Activated CD4-positive, CD25-positive, alpha-beta regulatory T cell treated with anti-CD3 and anti-CD28 coated beads, Interleukin-2, amount 50 U/mL, for 72 hours (primary cell): ENCODE results near the gene OR2V2.

Experiments
- DNase-seq: peaks from one replicate; pipeline ENCODE4 v3.0.0; 2021

The OR2V2 gene

DNA sequence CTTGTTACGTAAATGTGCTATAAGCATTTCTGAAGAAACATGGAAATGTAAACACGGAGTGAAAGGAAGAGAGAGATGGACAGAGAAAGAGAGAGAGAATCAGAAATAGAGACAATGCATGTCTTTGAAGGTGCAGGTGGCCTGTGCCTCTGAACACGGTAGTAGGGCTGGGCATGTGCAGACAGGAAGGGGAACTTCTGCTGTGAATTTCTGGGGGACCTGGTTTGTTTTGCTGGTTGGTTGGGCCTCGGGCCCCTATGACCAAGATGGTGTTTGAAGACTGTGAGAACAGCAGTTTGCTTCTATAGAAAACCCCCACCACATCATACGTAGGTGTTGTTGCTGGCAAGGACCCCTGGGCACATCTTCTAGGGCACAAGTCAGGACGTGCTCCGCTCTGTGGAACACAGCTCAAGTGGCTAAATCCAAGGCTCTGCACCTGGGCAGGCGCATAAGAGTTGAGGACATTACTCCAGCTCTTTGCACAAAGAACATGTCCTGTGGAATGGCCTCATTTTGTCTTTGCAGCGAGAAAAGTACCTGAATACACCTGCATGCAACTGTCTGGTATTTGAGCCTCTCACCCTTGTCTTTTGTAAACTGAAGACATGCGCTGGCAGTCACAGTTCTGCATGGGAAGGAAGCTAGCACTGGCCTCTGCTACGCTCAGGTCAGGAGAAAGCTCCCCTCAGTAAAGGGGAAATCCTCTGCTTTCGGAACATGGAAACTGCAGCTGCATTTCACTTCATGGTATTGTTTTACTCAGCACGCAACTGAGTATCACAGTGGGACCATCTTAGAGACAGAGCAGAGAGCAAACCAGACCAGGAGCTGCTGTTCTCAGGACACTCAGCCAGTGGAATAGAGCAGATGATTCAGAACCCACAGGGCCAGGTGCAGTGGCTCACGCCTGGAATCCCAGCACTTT is 2.7 kb downstream of the OR2V2 start:
- no peak for DNase-seq

DNA sequence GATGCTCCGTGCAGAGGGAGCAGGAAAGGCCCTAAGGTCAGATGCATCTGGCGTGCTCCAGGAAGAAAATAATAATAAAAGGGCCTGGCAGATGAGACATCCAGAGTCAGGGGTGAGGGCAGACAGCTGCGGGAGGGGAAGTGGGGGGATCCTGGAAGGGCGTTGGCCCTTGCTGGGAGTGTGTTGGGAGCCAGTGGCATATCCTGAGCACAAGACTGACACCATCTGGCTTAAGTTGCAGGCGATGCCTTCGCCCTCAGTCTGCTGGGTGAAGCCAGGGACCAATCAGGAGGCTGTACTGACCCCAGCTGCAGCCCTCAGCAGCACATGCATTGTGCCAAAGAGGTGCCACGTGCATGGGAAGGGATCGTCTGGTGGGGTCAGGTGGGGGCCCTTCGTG is 3.8 kb downstream of the OR2V2 start:
- DNase-seq, result no peak

DNA sequence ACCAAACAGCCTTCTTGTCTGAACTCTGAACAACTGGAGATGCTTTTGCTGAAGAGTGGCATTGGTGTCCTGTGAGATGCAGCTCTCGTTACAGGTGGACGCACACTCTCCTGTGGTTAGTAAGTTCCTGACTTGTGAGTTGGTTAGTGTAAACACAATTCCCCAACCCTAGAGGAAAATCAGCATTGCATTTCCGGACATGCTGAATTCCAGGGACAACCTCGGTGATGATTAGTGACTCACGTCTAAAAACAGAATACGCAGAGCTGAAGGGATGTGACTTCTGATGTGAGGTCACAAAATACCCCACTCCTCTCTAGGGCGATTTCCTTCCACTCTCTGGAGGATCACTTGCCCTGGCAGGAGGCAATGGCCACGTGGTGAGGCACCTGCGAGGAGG is 5.0 kb downstream of the OR2V2 start:
- no peak for DNase-seq

DNA sequence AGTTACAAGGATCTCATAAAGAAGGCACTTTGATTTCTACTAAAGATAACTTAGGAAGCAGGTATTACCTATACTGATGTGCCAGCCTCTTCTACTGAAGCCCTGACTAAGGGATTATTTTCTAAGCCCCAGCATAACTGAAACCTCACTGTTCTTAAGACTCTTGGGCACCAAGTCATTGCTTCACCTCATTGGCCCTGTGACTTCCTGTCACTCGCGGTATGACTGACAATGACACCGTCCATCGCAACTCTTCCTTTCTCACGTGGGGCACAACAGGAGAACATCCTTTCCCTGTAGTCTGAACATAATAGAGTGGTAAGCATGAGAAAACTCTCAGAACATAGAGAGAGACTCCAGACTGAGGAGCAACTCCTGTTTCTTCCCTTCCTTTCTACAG is 6.4 kb downstream of the OR2V2 start:
- DNase-seq, result no peak

DNA sequence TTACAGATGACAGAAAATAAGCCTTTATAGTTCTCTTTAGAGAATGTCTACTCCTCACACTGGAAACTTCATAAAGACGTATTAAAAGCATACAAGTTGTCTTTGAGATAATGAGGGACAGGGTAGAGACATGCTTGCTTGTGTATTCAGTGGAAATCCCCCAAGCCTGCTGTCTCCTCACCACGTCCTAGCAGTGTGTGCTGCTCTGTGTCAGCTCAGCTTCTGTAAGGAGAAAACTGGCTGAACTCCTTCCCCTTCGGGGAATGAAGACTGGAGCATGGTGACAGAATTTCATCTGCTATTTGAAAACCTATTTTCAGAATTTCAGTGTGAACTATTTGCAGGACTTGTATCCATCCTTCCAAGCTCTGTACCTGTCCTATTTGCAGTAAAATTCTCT is 9.4 kb downstream of the OR2V2 start:
- DNase-seq, result no peak

DNA sequence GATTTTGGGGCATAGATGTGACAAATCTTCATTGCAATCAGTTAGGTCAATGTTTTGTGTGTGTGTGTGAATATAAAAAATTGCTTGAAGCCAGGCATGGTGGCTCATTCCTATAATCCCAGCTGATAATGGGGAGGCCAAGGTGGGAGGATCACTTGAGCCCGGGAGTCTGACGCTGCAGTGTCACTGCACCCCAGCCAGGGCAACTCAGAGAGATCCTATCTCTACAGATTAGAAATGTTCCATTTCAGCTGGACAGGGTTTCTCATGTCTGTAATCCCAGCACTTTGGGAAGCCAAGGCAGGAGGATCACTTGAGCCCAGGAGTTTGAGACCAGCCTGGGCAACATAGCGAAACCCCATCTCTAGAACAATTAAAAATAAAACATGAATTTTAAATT is 11.5 kb downstream of the OR2V2 start:
- DNase-seq, result no peak

DNA sequence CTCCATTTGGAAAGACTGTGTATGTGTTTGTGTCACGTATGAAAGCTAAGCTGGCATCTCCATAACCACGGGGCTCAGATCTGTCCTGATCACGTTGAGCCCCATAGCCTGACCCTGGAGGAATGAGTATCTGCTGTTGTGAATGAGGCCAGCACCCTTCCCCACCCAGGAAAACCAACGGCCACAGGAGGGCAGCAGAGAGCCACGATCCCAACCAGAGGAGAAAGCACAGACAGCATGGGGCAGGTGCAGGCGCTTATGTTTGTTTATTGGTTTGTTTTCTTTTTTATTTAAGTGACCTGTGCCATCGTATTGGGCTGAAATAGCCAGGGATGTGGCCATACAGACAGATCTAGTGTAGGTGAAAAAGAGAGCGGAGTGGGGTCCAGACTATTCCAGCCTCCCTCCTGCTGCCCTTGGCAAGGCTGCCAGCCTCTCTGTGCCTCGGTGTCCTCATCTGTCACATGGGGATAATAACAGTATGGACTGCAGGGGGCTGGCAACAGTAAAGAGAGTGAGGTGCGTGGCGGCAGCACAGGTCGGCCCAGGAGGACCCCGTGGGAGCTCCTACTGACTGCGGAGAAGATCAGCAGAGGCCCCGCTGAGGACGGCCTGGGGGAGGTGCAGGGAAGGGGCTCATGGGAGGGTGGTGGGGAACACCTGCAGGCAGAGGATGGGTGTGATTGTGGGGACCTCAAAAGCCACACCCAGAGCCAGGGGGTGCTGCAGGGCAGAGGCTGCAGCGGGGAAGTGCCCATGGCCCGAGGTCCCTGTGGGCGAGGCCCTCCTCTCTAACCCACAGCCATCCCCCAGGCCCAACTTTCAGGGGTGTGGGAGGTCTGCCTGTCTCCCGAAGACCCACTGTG is 12.1 kb downstream of the OR2V2 start:
- peak; percentile 95 for DNase-seq

DNA sequence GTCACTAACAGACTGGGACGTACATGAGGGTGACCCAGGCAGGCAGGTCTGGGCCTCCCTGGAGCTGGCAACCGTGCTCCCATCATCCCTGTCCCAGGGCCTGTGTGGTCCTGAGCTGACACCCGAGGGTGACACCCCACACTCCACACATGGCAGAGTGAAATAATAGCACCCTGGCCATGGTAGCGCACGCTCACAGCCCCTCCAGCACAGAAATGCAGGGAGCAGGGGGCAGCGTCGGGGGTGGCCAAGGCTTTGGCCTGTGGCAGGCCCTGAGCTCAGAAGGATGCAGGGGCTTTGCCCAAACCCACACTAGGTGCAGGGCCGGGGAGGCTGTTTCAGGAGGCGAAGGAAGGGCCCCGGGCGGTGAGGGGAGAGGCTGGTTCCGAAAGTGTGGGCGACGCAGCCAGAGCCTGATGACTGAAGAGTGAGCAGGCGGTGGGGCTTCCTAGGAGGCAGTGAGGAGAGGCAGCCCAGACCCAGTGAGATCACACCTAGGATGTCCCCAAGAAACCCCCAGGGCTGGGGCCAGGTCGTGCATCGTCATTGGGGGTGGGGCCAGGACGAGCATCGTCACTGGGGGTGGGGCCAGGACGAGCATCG is 12.9 kb downstream of the OR2V2 start:
- DNase-seq, result peak; percentile 77

DNA sequence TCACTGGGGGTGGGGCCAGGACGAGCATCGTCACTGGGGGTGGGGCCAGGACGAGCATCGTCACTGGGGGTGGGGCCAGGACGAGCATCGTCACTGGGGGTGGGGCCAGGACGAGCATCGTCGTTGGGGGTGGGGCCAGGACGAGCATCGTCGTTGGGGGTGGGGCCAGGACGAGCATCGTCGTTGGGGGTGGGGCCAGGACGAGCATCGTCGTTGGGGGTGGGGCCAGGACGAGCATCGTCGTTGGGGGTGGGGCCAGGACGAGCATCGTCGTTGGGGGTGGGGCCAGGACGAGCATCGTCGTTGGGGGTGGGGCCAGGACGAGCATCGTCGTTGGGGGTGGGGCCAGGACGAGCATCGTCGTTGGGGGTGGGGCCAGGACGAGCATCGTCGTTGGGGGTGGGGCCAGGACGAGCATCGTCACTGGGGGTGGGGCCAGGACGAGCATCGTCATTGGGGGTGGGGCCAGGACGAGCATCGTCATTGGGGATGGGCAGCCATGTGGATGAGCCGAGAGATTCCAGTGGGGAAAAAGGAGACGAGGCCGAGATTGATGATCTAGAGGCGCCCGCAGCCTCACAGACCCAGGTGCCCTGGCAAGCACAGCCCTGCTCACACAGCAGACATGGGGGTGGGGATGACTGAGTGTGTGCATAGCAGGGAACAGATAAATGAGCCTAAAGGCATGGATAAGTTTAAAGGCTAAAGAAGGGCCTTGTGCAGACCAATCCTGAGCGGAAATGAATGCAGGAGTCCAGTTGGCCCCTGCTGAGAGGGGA is 13.6 kb downstream of the OR2V2 start:
- peak; percentile 66 for DNase-seq

DNA sequence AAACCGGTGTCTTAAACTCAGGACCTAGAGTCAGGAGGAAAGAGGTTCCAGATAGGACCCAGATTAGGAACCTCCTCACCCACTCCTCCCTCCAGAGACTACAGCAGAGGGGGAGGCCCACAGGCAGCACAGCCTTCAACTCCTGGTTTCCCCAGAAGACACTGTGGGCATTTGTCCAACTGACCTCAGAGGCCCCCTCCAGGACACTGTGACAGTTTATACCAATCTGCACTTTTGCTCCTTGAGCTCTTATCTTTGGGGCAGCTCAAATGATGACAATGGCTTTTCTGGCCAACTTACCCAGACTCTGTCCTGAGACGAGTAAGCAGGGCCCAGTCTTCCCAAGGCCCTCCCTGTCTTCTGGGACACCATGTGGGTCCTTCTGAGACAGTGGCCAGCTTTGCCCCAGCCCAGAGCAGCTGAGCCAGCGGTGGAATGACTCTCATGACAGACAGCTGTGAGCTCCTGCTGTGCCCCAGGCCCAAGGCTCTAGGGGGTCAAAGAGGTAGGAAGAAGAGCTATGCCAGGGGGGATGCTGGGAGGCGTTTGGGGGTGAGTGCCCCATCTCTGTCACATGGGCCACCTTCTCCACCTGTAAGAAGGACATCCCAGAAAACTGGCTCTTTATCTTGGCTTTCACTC is 14.3 kb downstream of the OR2V2 start:
- no peak for DNase-seq

DNA sequence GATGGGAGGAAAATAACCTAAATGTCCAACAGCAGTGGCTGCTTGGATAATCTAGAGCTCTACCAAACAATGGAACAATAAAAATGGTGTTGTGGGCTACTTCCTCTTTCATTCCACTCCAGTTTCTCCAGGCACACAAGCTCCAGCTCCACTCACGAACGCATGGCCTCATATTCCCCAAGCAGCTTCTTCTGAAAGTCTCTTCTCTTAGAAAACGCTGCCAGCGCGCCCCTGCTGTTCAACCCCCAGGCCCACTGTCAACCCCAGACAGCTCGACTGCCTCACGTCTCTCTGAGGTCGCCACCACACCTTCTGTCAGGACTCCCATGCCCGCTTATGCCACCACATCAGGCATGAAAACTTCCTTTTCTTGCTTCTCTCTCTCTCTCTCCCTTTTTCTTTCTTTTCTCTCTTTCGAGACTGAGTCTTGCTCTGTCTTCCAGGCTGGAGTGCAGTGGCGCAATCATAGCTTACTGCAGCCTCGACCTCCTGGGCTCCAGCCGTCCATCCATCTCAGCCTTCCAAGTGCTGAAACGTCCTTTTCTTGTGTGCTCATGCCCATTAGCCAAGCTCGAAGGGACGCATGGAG is 16.2 kb downstream of the OR2V2 start:
- DNase-seq, result no peak

DNA sequence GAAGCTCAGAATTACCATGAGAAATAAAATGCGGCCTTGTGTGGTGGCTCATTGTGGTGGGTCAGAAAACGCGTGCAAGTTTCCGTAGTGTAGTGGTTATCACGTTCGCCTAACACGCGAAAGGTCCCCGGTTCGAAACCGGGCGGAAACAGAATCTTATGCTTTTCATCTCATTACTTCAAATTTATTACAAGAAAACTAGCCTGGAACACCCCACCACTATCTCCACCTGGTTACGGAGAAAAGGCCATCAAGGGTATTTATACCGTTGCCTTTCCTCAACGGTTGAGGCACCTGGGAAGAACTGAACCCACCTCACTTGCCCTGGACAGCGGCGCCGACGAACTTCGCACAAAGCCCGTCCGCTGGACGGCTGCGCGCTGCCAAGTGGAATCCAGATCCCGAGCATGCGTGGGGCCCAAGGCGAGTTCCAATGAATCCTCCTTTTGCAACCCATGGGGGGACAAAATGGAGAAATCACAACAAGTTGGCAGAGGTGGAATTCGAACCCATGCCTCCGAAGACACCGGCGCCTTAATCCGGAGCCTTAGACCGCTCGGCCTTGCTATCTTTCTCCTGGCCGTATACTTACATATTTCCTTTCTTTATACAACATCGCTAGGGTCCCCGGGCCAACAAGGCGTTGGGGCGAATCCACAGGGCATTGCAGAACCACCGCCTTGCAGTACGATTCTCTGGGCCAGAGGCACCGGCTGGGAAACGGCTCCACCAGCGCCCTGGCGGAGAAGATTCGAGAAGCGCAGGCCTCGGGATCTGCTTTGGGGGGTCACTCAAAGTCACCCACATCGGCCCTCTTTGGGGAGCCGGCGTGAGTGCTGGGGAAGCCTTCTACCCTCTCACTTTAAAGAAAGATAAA is 16.9 kb downstream of the OR2V2 start:
- DNase-seq, result peak; percentile 48

DNA sequence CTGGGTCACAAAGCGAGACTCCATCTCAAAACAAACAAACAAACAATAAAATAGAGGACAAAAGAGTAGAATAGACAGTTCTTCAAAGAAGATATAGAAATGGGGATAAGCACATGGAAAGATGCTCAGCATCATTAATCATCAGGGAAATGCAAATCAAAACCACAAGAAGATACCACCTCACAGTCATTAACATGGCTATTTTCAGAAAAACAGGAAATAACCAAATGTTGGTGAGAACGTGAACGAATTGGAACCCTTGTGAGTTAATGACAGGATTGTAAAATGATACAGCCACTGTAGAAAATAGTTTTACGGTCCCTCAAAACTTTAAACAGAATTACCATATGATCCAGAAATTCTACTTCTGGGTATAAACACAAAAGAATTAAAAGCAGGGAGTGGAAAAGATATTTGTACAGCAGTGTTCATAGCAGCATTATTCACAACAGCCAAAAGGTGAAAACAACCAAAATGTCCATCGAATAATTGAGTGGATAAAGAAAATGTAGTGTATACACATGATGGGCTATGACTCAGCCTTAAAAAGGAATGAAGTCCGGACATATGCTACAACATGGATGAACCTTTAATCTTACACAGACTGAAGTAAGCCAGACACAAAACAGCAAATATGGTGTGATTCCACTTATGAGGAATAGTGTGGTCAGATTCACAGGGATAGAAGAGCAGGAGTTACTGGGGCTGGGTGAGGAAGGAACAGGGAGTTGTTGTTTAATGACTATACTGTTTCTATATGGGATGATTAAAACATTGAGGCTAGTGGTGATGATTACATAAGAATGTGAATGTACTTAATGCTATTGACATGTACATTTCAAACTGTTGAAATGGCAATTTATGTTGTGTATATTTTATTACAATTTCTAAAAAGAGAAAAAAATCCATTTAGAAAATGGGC is 19.7 kb downstream of the OR2V2 start:
- no peak for DNase-seq

DNA sequence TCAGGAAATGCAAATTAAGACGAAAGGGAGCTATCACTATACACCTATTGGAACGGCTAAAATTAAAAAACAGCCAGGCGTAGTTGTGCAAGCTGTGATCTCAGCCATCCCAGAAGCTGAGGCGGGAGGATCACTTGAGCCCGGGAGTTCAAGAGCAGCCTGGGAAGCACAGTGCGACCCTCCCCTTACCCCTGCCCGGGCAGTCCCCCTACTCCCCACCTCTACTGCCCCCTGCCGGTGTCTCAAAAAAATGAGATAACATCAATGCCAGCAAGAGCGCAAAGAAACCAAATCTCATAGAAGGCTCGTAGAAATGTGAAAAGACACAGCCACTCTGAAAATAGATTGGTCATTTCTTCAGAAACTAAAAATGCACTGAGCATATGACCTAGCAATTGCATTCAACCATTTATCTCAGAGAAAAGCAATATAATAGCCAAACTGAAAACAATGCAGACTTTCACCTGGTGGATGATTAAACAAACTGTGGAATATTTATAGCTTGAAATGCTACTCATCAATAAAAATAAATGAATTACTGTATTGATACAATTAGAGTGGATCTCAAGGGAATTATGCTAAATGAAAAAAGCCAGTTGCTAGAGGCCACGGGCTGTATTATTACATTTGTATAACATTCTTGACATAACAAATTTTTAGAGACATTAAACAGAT is 20.6 kb downstream of the OR2V2 start:
- DNase-seq, result peak; percentile 48

DNA sequence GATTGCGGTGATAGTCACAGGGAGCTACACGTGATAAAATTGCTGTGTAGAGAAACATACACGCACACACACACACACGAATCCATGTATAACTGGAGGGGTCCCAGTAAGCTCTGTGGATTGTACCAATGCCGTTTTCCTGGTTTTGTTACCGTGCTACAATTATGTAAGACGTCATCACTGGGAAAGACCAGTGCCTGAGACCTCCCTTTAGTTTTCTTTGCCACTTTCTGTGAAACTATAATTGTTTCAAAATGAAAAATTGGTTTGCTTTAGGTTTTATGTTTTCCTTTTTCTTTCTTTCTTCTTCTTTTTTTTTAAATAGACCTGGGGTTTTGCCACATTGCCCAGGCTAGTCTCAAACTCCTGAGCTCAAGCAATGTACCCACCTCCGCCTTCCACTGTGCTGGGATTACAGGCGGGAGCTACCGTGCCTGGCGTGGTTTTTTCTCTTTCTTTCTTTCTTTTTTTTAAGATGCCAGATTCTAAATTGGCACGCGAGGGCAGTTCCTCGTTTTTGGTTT is 21.3 kb downstream of the OR2V2 start:
- no peak for DNase-seq

DNA sequence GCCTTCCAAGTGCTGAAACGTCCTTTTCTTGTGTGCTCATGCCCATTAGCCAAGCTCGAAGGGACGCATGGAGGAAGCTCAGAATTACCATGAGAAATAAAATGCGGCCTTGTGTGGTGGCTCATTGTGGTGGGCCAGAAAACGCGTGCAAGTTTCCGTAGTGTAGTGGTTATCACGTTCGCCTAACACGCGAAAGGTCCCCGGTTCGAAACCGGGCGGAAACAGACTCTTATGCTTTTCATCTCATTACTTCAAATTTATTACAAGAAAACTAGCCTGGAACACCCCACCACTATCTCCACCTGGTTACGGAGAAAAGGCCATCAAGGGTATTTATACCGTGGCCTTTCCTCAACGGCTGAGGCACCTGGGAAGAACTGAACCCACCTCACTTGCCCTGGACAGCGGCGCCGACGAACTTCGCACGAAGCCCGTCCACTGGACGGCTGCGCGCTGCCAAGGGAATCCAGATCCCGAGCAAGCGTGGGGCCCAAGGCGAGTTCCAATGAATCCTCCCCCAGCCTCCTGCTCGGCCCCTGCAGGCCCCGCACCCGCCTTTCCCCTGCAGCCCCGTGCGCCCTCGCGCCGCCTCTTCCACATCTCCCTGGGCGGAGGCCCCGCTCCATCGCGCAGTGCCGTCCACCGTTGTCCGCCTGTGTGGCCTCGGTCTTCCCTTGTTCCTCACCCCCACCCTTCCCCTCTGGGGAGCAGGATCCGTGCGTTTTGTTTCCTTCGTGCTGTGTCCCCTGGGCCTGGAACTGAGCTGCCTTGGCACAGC is 22.3 kb downstream of the OR2V2 start:
- DNase-seq, result peak; percentile 88

DNA sequence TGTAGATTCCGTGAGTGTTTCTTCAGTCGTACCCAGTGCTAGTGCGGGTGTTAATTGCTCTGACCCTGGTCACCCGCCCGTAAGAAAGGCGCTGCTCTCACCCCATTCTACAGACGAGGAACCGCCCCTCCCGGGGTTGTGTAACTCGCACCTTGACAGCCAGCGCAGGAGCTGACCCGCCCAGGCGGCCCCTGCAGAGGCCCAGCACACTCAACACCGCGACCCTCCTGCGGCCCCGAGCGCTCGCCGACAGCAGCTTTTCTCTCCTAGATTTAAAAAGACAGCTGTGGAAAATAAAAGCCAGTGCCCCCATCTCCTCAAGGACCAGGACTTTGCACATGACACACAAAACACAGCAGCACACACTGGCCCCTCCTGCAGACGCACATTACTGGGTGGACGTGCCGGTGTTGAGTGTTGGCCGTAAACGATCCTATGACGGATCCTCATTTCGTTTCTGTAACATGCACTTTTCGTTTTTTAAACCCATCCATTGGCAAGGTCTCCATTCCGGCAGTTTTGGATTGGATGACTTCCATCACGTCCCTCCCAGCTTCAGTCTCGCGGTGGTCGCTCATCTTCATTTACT is 22.9 kb downstream of the OR2V2 start:
- DNase-seq, result no peak

DNA sequence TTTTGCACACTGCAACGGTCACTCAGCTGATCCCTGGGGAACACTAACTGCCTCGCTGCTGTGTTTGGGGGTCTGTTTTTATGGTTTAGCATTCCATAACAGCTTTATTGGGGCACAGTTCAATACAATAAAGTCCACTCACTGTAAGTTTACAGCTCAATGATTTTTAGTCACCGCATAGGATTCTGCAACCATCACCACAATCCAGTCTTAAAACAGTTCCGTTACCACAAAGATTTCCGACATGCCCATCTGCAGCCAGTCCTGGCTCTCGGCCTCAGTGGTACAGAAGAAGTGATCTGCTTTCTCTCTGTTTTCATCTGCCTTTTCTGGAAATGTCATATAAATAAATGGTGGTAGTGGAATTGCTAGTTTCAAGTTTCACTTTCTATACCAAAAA is 23.6 kb downstream of the OR2V2 start:
- no peak for DNase-seq
